ACC112 (cell line): ENCODE results near the gene KRT14.

ENCODE experiments used
- H2AFZ ChIP-seq: fragments of 200-600 bp; sonication (generic); one replicate; pipeline ENCODE4 v1.6.0; 2017; ENCODE audit warnings: antibody characterized with exemption, low read length; ENCODE audit not compliant: unreplicated experiment
- H3K27ac ChIP-seq: fragments of 200-600 bp; sonication (generic); 2 replicates; pipeline ENCODE4 v1.5.1; 2014; ENCODE audit warnings: low read depth, mild to moderate bottlenecking, antibody characterized with exemption, low read length, moderate library complexity
- H3K27me3 ChIP-seq: fragments of 200-600 bp; sonication (generic); 2 replicates; pipeline ENCODE4 v1.6.1; 2014; ENCODE audit warnings: mild to moderate bottlenecking, antibody characterized with exemption, low read length, moderate library complexity, mixed read lengths; ENCODE audit not compliant: insufficient read depth
- H3K36me3 ChIP-seq: fragments of 200-600 bp; sonication (generic); 2 replicates; pipeline ENCODE4 v1.6.1; 2016; ENCODE audit warnings: mild to moderate bottlenecking, antibody characterized with exemption, low read length, moderate library complexity, mixed read lengths; ENCODE audit not compliant: insufficient read depth
- H3K4me1 ChIP-seq: fragments of 200-600 bp; sonication (generic); one replicate; pipeline ENCODE4 v1.6.1; 2016; ENCODE audit warnings: low read length, mixed read lengths; ENCODE audit not compliant: insufficient read depth, unreplicated experiment, control insufficient read depth
- H3K4me3 ChIP-seq: fragments of 200-600 bp; sonication (generic); 2 replicates; pipeline ENCODE4 v1.5.1; 2014; ENCODE audit warnings: mild to moderate bottlenecking, low read depth, low read length
- H3K79me2 ChIP-seq: fragments of 200-600 bp; sonication (generic); one replicate; pipeline ENCODE4 v1.6.0; 2016; ENCODE audit warnings: low read length; ENCODE audit not compliant: control insufficient read depth, unreplicated experiment, insufficient read depth

The KRT14 gene

DNA sequence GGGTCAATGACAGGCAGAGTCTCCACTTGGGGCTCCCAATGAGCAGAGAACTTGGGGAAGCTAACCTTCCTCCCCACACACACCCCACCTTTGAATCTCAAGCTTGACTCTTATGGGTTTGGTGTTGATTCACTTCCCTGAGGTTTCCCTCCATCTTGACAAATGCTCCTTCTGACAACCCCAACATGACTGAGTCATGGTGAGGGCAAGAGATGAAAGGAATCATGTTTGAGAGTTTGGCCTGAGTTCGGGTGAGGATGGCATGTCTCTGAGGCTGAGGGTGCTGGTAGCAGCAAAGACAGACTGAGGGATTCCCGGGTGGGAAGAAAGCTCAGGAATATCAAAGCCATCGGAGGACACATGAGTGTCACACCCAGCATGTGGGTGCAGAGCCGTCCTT lies 33.5 kb downstream of the KRT14 start:
- H3K27me3 ChIP-seq = peaks cover 3% of the 10 kb centered on the region; the same call in 1 of the 2 replicates
- no peaks in the 10 kb centered on the region for H3K36me3 ChIP-seq
- H3K4me3 ChIP-seq = no peak overlapping the region
- no peak overlapping the region for H3K27ac ChIP-seq
- H3K4me1 ChIP-seq = peaks cover 26% of the 10 kb centered on the region
- no peaks in the 10 kb centered on the region for H3K79me2 ChIP-seq
- no peak overlapping the region for H2AFZ ChIP-seq

DNA sequence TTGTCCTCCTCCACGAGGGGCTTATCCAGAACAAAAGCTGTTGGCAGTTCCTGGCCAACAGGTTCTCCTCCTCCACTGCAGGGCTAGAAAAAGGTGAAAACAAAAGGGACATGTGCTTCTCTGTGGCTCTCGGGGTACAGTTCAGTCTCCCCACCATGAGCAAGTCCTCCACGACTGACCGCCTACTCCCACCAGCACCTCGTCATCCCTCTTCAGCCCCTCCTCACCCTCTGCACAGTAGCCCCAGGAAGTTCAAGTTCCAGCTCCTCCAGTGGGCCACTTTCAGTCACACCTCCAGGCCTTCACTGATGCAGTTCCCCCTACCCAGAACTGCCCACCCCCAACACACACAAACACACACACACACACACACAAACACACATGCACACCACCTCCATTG lies 34.2 kb downstream of the KRT14 start:
- no peak overlapping the region for H3K27ac ChIP-seq
- no peak overlapping the region for H2AFZ ChIP-seq
- H3K36me3 ChIP-seq = no peaks in the 10 kb centered on the region
- H3K4me1 ChIP-seq = peaks cover 30% of the 10 kb centered on the region
- H3K4me3 ChIP-seq = no peak overlapping the region
- peaks cover 3% of the 10 kb centered on the region; the same call in 1 of the 2 replicates for H3K27me3 ChIP-seq
- H3K79me2 ChIP-seq = no peaks in the 10 kb centered on the region

DNA sequence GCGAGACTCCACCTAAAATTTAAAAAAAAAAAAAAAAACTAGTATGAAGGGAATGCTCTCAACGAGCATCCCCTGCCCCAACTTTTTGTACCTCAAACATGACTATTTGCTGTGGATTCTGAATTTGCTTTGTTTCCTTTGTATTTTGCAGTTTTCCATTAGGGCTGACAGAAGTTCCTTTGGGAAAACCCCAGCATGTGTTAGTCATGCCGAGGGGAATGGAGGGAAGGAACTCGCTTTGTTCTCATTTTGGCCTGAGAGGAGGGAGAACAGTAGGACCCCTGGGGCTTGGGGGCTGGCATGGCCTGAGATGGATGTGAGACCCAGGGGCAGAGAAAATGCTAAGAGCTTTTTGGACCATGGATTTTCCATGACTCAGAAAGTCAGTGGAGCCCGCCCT lies 35.3 kb downstream of the KRT14 start:
- H3K4me3 ChIP-seq = no peak overlapping the region
- no peak overlapping the region for H2AFZ ChIP-seq
- peaks cover 3% of the 10 kb centered on the region; the same call in 1 of the 2 replicates for H3K27me3 ChIP-seq
- no peaks in the 10 kb centered on the region for H3K79me2 ChIP-seq
- no peak overlapping the region for H3K27ac ChIP-seq
- no peaks in the 10 kb centered on the region for H3K36me3 ChIP-seq
- H3K4me1 ChIP-seq = peaks cover 32% of the 10 kb centered on the region

DNA sequence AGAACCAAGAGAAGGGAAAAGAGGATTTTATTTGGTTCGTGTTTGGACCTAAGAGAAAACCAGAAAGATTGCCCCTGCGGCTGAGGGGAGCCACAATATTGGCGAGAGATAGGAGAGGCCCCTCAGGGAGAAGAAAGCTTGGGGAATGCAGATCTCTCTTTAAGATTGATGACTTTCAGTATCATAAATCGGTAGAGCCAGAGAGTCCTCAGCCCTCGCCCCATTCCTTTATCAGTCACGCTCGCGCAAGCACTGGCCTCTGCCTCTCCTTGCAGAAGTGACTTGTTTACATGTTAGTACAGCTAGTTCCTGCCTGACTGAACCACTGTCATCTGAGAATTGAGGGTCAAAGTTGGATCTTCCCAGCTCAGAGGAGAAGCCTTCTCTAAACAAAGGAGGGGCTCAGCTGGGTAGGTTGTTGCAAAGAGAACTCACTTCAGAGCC lies 37.1 kb downstream of the KRT14 start:
- H3K27me3 ChIP-seq = no peaks in the 10 kb centered on the region
- H3K4me3 ChIP-seq = no peak overlapping the region
- H2AFZ ChIP-seq = no peak overlapping the region
- H3K79me2 ChIP-seq = no peaks in the 10 kb centered on the region
- no peak overlapping the region for H3K27ac ChIP-seq
- peaks cover 29% of the 10 kb centered on the region for H3K4me1 ChIP-seq
- no peaks in the 10 kb centered on the region for H3K36me3 ChIP-seq

DNA sequence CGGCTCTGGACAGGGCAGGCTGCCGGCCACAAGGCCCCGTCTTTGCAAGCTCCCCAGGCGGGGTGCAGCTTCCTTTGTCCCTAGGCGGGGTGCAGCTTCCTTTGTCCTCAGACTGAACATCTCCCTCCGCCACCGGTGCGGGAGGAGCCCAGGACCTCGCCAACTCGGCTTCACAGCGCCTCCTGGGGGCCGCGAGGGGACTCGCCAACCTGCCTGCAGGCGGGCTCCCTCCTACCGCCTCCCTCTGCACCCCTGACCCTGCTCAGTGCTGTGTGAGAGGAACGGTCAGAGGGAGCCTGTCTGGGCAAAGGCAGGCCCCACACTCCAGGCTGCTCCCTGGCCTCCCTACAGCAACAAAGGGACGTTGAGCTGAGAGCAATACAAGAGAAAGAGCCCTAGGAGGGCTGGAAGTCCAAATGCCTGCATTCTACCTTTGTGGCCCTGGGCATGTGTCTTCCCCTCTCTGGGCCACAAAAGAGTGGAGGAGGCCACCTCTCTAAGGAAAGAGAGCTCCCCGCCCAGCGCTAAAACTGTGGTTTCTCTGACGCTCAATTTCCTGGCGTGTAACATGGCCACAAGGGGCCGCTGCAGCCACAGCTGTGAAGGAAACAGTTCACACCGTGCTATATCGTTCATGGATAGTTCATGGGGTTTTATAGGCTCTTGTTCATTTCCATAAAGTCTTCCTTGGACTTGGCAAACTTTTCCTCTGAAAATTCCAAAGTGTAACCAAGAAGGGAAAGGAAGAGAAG lies 37.7 kb downstream of the KRT14 start:
- H3K27me3 ChIP-seq = no peaks in the 10 kb centered on the region
- H3K79me2 ChIP-seq = no peaks in the 10 kb centered on the region
- H3K27ac ChIP-seq = peak overlapping the region; percentile 52
- H2AFZ ChIP-seq = peak overlapping the region; percentile 34
- peaks cover 29% of the 10 kb centered on the region for H3K4me1 ChIP-seq
- no peaks in the 10 kb centered on the region for H3K36me3 ChIP-seq
- H3K4me3 ChIP-seq = no peak overlapping the region

DNA sequence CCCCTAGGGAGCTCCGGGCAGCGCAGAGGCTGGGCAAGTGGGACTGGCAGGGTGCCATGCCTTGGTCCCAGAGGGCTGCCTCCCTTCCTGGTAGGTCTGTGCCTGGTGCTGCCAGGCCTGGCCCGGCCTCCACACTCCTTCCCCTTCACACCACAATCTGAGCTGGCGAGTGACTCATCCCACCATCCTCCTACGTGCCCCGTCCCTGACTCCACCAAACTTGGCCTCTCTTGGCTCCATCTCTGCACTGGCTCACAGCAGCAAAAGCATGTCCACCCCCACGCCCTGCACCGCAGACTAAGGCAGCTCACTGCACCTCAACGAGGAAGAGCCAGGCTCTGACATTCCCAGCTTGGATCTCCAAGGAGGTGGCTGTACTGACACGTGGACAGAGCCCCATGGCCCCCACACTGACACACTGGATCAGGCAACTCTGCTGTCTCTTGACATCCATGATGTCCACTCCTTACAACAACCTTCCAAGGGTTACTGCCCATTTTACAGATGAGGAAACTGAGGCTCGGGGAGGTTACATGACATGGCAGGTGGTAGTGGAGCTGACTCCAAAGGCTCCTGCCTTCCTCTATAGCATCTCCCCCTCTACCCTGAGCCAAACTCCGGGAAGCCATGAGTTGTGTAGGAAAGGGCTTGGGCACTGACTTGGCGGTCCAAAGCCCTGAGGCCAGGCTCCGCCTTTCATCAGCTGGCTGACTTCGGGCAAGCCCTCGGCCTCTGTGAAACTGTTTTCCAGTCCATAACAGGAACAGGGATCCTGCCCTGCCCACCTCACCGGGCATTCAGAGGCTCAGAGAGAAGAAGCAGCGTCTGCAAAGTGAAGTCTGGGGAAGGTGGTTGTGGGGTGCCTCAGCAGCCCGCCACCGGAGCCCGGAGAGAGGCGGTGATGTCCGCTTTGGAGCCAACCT lies 38.5 kb downstream of the KRT14 start:
- Histone ChIP-seq H3K4me1 (peaks cover 29% of the 10 kb centered on the region), H3K27ac (peak overlapping the region; percentile 52), H3K4me3 (no peak overlapping the region), H3K36me3 (no peaks in the 10 kb centered on the region), H3K79me2 (no peaks in the 10 kb centered on the region), H2AFZ (peak overlapping the region; percentile 34), H3K27me3 (no peaks in the 10 kb centered on the region)

DNA sequence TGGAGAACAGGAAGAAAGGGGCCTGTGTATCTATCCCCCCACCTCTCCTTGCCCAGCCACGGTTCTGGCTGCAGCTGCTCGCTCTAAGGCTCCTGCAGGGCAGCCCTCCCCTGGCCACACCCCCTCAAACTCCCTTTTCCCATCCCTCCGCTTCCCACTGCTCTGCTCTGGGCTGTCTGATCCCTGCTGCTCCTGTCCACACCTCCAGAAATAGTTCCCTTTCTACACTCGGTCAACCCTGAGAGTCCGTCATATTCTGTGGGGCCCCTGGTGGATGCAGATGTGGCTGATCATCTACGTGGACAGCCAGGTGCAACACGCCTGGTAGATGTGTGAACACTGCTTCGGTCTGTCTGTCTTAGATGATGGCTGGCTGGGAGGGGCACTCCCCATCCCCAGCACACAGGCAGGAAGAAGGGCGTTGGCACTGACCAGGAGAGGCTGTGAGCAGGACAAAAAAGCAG lies 39.3 kb downstream of the KRT14 start:
- peak overlapping the region; percentile 43; the same call in 1 of the 2 replicates for H3K27ac ChIP-seq
- H3K79me2 ChIP-seq = no peaks in the 10 kb centered on the region
- no peaks in the 10 kb centered on the region for H3K27me3 ChIP-seq
- H3K4me1 ChIP-seq = peaks cover 29% of the 10 kb centered on the region
- H3K36me3 ChIP-seq = no peaks in the 10 kb centered on the region
- no peak overlapping the region for H3K4me3 ChIP-seq
- H2AFZ ChIP-seq = no peak overlapping the region

DNA sequence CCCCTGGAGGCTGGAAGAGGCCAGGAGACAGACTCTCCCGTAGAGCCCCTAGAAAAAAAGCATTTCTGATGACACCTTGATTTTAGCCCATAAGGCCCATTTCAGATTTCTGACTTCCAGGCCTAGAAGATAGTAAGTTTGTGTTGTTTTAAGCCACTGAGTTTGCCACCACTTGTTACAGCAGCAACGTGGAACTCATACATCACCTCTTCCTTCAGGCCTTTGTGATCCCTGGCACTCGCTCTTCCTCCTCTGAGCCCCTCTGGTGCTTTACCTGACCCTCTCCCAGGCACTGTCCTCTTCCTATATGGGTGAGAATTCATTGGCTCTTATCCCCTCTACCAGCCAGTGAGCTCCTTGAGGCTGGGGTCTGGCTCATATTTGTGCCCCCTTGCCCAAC lies 39.9 kb downstream of the KRT14 start:
- Histone ChIP-seq H3K4me1 (peaks cover 28% of the 10 kb centered on the region), H3K36me3 (no peaks in the 10 kb centered on the region), H2AFZ (no peak overlapping the region), H3K27ac (no peak overlapping the region), H3K27me3 (no peaks in the 10 kb centered on the region), H3K79me2 (no peaks in the 10 kb centered on the region), H3K4me3 (no peak overlapping the region)

DNA sequence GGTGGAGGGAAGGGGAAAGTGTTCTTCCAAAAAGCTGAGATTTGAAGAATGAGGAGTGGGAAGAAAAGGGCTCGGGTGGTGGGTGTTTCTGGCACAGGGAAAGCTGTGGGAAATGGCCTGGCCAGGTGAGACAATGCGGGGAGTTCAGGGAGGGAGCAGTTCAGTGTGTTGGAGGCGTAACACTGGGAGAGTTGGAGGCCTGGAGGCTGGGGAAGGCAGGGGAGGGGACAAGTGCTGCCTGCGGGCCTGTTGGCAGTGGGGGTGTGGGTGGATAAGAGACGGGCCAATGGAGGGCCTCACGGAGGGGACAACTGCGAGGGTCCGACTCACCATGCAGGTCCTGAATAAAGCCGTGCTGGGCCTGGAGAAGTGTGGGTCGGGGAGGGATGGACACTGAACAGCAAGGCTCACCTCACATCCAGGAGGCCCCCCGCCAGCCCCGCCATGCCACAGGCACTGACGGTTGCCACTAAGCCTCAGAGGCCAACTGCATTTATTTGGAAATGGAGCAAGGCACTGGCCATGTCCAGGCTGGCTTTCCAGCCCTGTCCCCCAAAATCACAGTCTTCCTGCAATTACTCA lies 40.8 kb downstream of the KRT14 start:
- Histone ChIP-seq H3K27me3 (no peaks in the 10 kb centered on the region), H3K27ac (no peak overlapping the region), H3K4me3 (no peak overlapping the region)

DNA sequence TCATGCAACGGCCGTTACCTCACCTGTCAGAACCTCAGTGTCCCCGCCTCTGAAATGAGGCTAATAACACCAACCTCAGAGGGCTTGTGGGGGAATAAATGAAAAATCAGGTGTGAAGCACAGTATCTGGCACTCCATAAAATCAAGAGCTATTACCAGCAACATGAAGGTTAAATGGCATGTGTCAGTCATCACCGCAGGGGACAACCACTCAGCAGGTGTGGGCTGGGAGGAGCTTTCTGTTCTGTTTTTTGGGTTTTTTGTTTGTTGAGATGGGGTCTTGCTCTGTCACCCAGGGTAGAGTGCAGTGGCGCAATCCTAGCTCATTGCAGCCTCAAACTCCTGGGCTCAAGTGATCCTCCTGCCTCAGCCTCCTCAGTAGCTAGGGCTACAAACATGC lies 41.8 kb downstream of the KRT14 start:
- Histone ChIP-seq H2AFZ (no peak overlapping the region), H3K27ac (no peak overlapping the region), H3K36me3 (no peaks in the 10 kb centered on the region), H3K4me1 (peaks cover 21% of the 10 kb centered on the region), H3K27me3 (no peaks in the 10 kb centered on the region), H3K4me3 (no peak overlapping the region), H3K79me2 (no peaks in the 10 kb centered on the region)

More for the DNA sequence above, 40.8 kb downstream of the KRT14 start:
- peaks cover 22% of the 10 kb centered on the region for H3K4me1 ChIP-seq
- no peaks in the 10 kb centered on the region for H3K79me2 ChIP-seq
- H3K36me3 ChIP-seq = no peaks in the 10 kb centered on the region
- H2AFZ ChIP-seq = no peak overlapping the region
